Keratinocyte (primary cell): ENCODE measurements around the gene LEKR1. TPM values are rescaled to one million over a fixed set of nuclear protein-coding genes. Genes with fewer than 3 reads are reported as not detected.

ENCODE experiments used
- DNase-seq: peaks from one replicate; pipeline ENCODE4 v3.0.0-alpha.2; 2011; ENCODE audit warnings: low read depth, missing footprints, low spot score
- FAIRE-seq: peaks from 2 replicates; lab custom pipeline; 2011; peaks lifted over from hg19 to GRCh38; lab: Jason Lieb, UNC
- H2AFZ ChIP-seq: 2 replicates; pipeline ENCODE4 v1.6.0; 2012; ENCODE audit warnings: low read length, control low read depth, inconsistent platforms; ENCODE audit not compliant: control insufficient read depth
- H3K27ac ChIP-seq: 2 replicates; pipeline ENCODE4 v1.5.1; 2011; ENCODE audit warnings: low read length; ENCODE audit not compliant: control insufficient read depth, insufficient read depth
- H3K27me3 ChIP-seq: 3 replicates; pipeline ENCODE4 v1.6.0; 2011; ENCODE audit warnings: low read length; ENCODE audit not compliant: control insufficient read depth, insufficient read depth; ENCODE audit errors: extremely low read depth
- H3K36me3 ChIP-seq, 2 experiments: 2 replicates in 1 of 2; 3 replicates in 1 of 2; pipeline ENCODE4 v1.5.1; 2011; ENCODE audit warnings: low read length in 2 of 2, mild to moderate bottlenecking in 1 of 2; ENCODE audit not compliant: control insufficient read depth in 2 of 2, insufficient read depth in 2 of 2; ENCODE audit errors: extremely low read depth in 1 of 2
- H3K4me1 ChIP-seq: 3 replicates; pipeline ENCODE4 v1.5.1; 2011; ENCODE audit warnings: low read length; ENCODE audit not compliant: control insufficient read depth, insufficient read depth; ENCODE audit errors: extremely low read depth
- H3K4me2 ChIP-seq: 3 replicates; pipeline ENCODE4 v1.6.0; 2011; ENCODE audit warnings: low read depth, low read length; ENCODE audit not compliant: control insufficient read depth, insufficient read depth; ENCODE audit errors: extremely low read depth
- H3K4me3 ChIP-seq, 3 experiments: fragments of 200-600 bp in 1 of 3; sonication (generic) in 1 of 3; 2 replicates in 2 of 3; 3 replicates in 1 of 3; pipeline ENCODE4 v1.5.1; 2011 to 2016; ENCODE audit warnings: low read length in 3 of 3, mild to moderate bottlenecking in 3 of 3, control low read depth in 2 of 3, inconsistent platforms in 1 of 3, low read depth in 1 of 3, mixed read lengths in 1 of 3, mixed run types in 1 of 3, moderate library complexity in 1 of 3; ENCODE audit not compliant: control insufficient read depth in 2 of 3, insufficient read depth in 2 of 3; ENCODE audit errors: extremely low read depth in 1 of 3
- H3K79me2 ChIP-seq: 2 replicates; pipeline ENCODE4 v1.6.0; 2012; ENCODE audit warnings: low read length; ENCODE audit not compliant: control insufficient read depth, insufficient read depth
- H3K9ac ChIP-seq: 3 replicates; pipeline ENCODE4 v1.6.0; 2011; ENCODE audit warnings: low read length; ENCODE audit not compliant: control insufficient read depth, insufficient read depth; ENCODE audit errors: extremely low read depth
- H3K9me1 ChIP-seq: 3 replicates; pipeline ENCODE4 v1.6.0; 2011; ENCODE audit warnings: low read length; ENCODE audit not compliant: control insufficient read depth, insufficient read depth; ENCODE audit errors: extremely low read depth
- H3K9me3 ChIP-seq: 2 replicates; pipeline ENCODE4 v1.5.1; 2012; ENCODE audit warnings: low read depth, low read length; ENCODE audit not compliant: control insufficient read depth
- H4K20me1 ChIP-seq: 3 replicates; pipeline ENCODE4 v1.6.0; 2011; ENCODE audit warnings: low read length; ENCODE audit not compliant: control insufficient read depth, insufficient read depth; ENCODE audit errors: extremely low read depth
- EZH2 ChIP-seq: IDR thresholded peaks from one replicate; pipeline ENCODE4 v1.6.1; 2012; ENCODE audit warnings: inconsistent platforms, mild to moderate bottlenecking, low read length, moderate library complexity
- dilution Hi-C: fragments of 300-500 bp; cut with MboI; formaldehyde crosslinking; loops from one replicate; pipeline ENCODE4 v1.7.0; 2020; ENCODE audit warnings: low sequenced_read_pairs; ENCODE audit not compliant: extremely low pct_ligation_motif_present
- polyA plus RNA-seq, 5 experiments: library from polyadenylated mRNA; depleted of rRNA in 3 of 5; stranded (reverse) in 3 of 5; stranded (forward) in 1 of 5; unstranded in 1 of 5; fragments of >200 nt; gene quantifications; 1 replicate in 1 of 5; 2 replicates in 3 of 5; 3 replicates in 1 of 5; pipeline versions ENCODE4 v1.2.1 to v1.2.3, GENCODE V29; 2011 to 2012; ENCODE audit warnings: missing spikeins in 2 of 5, low read depth in 1 of 5, low replicate concordance in 1 of 5
- TF ChIP-seq, protein P1 (sequence below), 3 experiments: IDR thresholded peaks in 1 of 3; conservative IDR thresholded peaks in 1 of 3; optimal IDR thresholded peaks in 1 of 3; 2 replicates in 2 of 3; 3 replicates in 1 of 3; pipeline versions ENCODE3 to v1.5.1; 2011; ENCODE audit warnings: low read length in 3 of 3, mild to moderate bottlenecking in 3 of 3, moderate library complexity in 2 of 3, control low read depth in 1 of 3, inconsistent platforms in 1 of 3; ENCODE audit not compliant: insufficient read depth in 2 of 3; ENCODE audit errors: extremely low read depth in 1 of 3

LEKR1 gene
- polyA plus RNA-seq, 1 donor (not counting 4 experiments of a cell fraction or from before 2014, with no cell fraction given), result 0.63 TPM

DNA sequence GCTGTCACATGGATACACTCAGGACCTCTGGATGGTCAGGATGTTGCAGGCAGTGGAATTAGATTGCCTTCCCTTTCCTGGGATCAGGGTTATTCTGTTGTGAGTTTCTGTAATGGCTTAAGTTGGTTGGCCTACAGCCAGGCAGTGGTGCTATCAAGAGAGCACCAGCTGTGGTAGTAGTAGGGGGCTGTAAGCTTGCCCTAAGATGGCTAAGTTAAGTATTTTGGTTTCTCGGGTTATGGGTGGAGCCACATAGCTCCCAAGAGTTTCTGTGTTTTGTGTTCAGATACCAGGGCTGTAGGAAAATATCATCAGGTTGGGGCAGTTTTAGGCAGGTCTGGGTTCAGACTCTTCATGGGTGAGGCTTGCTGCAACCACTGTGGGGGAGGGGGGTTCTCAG lies 59.6 kb downstream of the LEKR1 start:
- H3K9ac ChIP-seq, result no peak overlapping the region
- TF ChIP-seq EZH2, result no peak
- TF ChIP-seq, protein P1, sequence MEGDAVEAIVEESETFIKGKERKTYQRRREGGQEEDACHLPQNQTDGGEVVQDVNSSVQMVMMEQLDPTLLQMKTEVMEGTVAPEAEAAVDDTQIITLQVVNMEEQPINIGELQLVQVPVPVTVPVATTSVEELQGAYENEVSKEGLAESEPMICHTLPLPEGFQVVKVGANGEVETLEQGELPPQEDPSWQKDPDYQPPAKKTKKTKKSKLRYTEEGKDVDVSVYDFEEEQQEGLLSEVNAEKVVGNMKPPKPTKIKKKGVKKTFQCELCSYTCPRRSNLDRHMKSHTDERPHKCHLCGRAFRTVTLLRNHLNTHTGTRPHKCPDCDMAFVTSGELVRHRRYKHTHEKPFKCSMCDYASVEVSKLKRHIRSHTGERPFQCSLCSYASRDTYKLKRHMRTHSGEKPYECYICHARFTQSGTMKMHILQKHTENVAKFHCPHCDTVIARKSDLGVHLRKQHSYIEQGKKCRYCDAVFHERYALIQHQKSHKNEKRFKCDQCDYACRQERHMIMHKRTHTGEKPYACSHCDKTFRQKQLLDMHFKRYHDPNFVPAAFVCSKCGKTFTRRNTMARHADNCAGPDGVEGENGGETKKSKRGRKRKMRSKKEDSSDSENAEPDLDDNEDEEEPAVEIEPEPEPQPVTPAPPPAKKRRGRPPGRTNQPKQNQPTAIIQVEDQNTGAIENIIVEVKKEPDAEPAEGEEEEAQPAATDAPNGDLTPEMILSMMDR (optimal IDR thresholded peaks at IDR 0.05 in 1 of 3, IDR thresholded peaks at IDR 0.05 in 1 of 3, conservative IDR thresholded peaks at IDR 0.05 in 1 of 3; ENCODE audit: extremely low read depth in 1 of 3, insufficient read depth in 2 of 3, low read length in 3 of 3), result no peak
- H3K9me1 ChIP-seq, result no peaks in the 10 kb centered on the region
- DNase-seq (no peak), FAIRE-seq (no peak)
- no peak overlapping the region for H2AFZ ChIP-seq
- H3K27me3 ChIP-seq, result no peaks in the 10 kb centered on the region
- dilution Hi-C loops, result no loop called here
- H3K36me3 ChIP-seq, result no peaks in the 10 kb centered on the region
- no peaks in the 10 kb centered on the region for H3K4me1 ChIP-seq
- H4K20me1 ChIP-seq, result no peaks in the 10 kb centered on the region
- H3K4me2 ChIP-seq, result no peak overlapping the region
- H3K4me3 ChIP-seq, result no peak overlapping the region
- H3K79me2 ChIP-seq, result no peaks in the 10 kb centered on the region
- no peaks in the 10 kb centered on the region for H3K9me3 ChIP-seq
- no peak overlapping the region for H3K27ac ChIP-seq

DNA sequence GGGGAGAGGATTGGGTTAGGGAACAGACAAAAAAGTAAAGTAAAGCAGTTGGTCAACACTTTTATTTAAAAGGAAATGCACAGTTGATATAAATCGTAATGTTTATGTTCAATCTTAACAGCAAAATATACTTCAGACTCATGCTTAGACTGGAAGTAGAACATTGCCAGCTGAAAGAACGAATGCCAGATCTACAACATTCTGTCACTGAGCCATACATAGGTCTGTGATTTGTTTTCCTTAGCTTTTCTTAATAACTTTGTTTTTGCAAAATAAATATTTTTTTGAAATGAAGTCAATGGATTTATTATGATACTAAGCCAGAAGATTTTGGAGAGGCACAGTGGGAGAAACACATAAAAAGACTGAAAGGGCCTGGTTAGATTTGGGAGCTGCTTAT lies 62.0 kb downstream of the LEKR1 start:
- no peak for TF ChIP-seq EZH2
- TF ChIP-seq, protein P1 (optimal IDR thresholded peaks at IDR 0.05 in 1 of 3, IDR thresholded peaks at IDR 0.05 in 1 of 3, conservative IDR thresholded peaks at IDR 0.05 in 1 of 3; ENCODE audit: extremely low read depth in 1 of 3, insufficient read depth in 2 of 3, low read length in 3 of 3), result no peak
- no peak for FAIRE-seq
- H4K20me1 ChIP-seq, result no peaks in the 10 kb centered on the region
- H3K27me3 ChIP-seq, result no peaks in the 10 kb centered on the region
- no peak overlapping the region for H3K9ac ChIP-seq
- H3K4me1 ChIP-seq, result peaks cover 10% of the 10 kb centered on the region
- dilution Hi-C loops, result no loop called here
- H2AFZ ChIP-seq, result peak overlapping the region; percentile 28
- no peak overlapping the region for H3K4me2 ChIP-seq
- no peaks in the 10 kb centered on the region for H3K79me2 ChIP-seq
- H3K4me3 ChIP-seq, result no peak overlapping the region
- H3K9me3 ChIP-seq, result no peaks in the 10 kb centered on the region
- H3K27ac ChIP-seq, result no peak overlapping the region
- no peaks in the 10 kb centered on the region for H3K9me1 ChIP-seq
- H3K36me3 ChIP-seq, result no peaks in the 10 kb centered on the region
- DNase-seq, result no peak
